Measurements from ENCODE around the gene EMP2.
"Not testable (repeated sequence)": the region's sequence is repeated elsewhere in the genome, so short reads cannot be mapped to it uniquely, and the experiment has no call there.

EMP2 gene

DNA sequence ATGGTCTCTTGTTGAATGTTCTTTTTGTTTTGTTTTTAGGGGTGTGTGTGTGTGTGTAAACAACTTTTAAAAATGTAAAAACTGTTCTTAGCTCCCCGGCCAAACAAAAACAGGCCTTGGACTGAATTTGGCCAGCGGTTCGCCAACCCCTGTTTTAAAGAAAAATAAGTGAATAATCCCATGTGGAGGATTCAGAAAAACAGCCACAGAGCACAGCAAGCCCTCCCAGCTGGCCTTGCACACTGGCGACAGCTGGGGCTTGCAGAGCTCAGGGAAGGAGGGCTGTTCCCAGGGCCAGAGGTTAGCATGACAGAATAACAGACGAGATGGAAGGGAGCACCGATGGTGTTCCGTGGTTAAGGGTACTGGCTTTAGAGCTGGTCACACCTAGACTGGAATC is 39.0 kb downstream of the EMP2 start:
- Histone ChIP-seq H3K36me3 (ENCODE audit: insufficient read depth, low read length) (peaks cover 49% of the 10 kb centered on the region), H3K27ac (ENCODE audit: low read depth, low read length) (no peak overlapping the region)

DNA sequence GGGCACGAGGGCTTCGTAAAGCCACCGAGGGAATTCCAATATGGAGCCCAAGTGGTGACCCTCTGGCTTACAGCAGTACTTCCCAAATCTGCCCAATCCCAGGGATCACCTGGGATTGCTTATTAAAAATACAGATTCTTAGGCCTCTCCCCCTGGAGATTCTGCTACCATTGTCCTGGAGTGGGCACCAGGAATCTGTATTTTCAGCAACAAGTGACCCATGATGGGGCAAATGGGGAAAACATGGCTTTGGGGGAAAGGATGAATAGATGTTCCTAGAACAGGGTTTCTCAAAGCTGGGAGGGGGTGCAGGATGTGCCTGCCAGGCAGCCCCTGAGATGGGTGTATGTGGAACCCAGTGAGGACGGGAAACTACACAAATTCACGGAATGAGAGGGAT is 40.6 kb downstream of the EMP2 start:
- Histone ChIP-seq H3K9ac (ENCODE audit: low read length) (no peak overlapping the region), H3K9me3 (ENCODE audit: low read length) (no peaks in the 10 kb centered on the region), H3K4me3 (ENCODE audit: low read depth in 1 of 2, low read length in 2 of 2) (no peak overlapping the region), H3K4me1 (ENCODE audit: insufficient read depth, low read length) (no peaks in the 10 kb centered on the region), H3K36me3 (ENCODE audit: insufficient read depth, low read length) (peaks cover 50% of the 10 kb centered on the region), H3K27me3 (ENCODE audit: control insufficient read depth in 1 of 2, insufficient read depth in 2 of 2, low read length in 2 of 2) (no peaks in the 10 kb centered on the region), H3K27ac (ENCODE audit: low read depth, low read length) (no peak overlapping the region)

More for the DNA sequence above, 39.0 kb downstream of the EMP2 start:
- no peaks in the 10 kb centered on the region for H3K27me3 ChIP-seq (ENCODE audit: control insufficient read depth in 1 of 2, insufficient read depth in 2 of 2, low read length in 2 of 2)
- H3K4me1 ChIP-seq (ENCODE audit: insufficient read depth, low read length): peaks cover 4% of the 10 kb centered on the region
- no peak overlapping the region for H3K9ac ChIP-seq (ENCODE audit: low read length)
- H3K9me3 ChIP-seq (ENCODE audit: low read length): no peaks in the 10 kb centered on the region
- H3K4me3 ChIP-seq (ENCODE audit: low read depth in 1 of 2, low read length in 2 of 2): no peak overlapping the region

GRCh38 chr16:10539236-10539635 is 41.2 kb downstream of the EMP2 start:
- Histone ChIP-seq H3K4me3 (ENCODE audit: low read depth in 1 of 2, low read length in 2 of 2) (no peak overlapping the region), H3K27me3 (ENCODE audit: control insufficient read depth in 1 of 2, insufficient read depth in 2 of 2, low read length in 2 of 2) (no peaks in the 10 kb centered on the region), H3K9ac (ENCODE audit: low read length) (no peak overlapping the region), H3K36me3 (ENCODE audit: insufficient read depth, low read length) (peaks cover 47% of the 10 kb centered on the region), H3K27ac (ENCODE audit: low read depth, low read length) (no peak overlapping the region), H3K9me3 (ENCODE audit: low read length) (no peaks in the 10 kb centered on the region), H3K4me1 (ENCODE audit: insufficient read depth, low read length) (no peaks in the 10 kb centered on the region)

- Histone ChIP-seq H3K9me3 (ENCODE audit: low read length) (no peaks in the 10 kb centered on the region), H3K36me3 (ENCODE audit: insufficient read depth, low read length) (peaks cover 46% of the 10 kb centered on the region), H3K4me1 (ENCODE audit: insufficient read depth, low read length) (no peaks in the 10 kb centered on the region), H3K9ac (ENCODE audit: low read length) (no peak overlapping the region), H3K4me3 (ENCODE audit: low read depth in 1 of 2, low read length in 2 of 2) (no peak overlapping the region), H3K27ac (ENCODE audit: low read depth, low read length) (no peak overlapping the region), H3K27me3 (ENCODE audit: control insufficient read depth in 1 of 2, insufficient read depth in 2 of 2, low read length in 2 of 2) (no peaks in the 10 kb centered on the region)
Measured at GRCh38 chr16:10538583-10538982, 41.8 kb downstream of the EMP2 start.

DNA sequence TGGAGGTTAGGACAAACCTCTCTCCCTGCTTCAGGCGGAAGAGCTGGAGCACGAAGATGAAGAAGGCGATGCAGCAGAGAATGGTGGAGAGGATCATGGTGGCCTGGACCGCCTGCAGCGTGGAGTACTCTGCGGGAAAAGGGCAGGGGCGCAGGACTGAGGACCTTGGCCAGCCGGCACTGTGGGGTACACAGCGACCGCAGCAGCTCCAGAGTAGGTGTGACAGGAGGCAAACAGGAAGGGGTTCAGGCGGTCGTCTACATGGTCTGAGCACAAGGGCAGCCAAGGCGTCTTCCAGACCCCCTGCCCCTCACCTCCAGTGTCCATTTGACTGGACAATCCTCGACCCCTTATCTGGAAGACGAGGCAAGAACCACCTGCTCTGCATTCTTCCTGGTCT is 42.5 kb downstream of the EMP2 start:
- Histone ChIP-seq H3K4me3 (ENCODE audit: low read depth in 1 of 2, low read length in 2 of 2) (no peak overlapping the region), H3K9me3 (ENCODE audit: low read length) (no peaks in the 10 kb centered on the region), H3K9ac (ENCODE audit: low read length) (no peak overlapping the region), H3K27ac (ENCODE audit: low read depth, low read length) (no peak overlapping the region), H3K4me1 (ENCODE audit: insufficient read depth, low read length) (no peaks in the 10 kb centered on the region), H3K27me3 (ENCODE audit: control insufficient read depth in 1 of 2, insufficient read depth in 2 of 2, low read length in 2 of 2) (no peaks in the 10 kb centered on the region), H3K36me3 (ENCODE audit: insufficient read depth, low read length) (peaks cover 43% of the 10 kb centered on the region)

DNA sequence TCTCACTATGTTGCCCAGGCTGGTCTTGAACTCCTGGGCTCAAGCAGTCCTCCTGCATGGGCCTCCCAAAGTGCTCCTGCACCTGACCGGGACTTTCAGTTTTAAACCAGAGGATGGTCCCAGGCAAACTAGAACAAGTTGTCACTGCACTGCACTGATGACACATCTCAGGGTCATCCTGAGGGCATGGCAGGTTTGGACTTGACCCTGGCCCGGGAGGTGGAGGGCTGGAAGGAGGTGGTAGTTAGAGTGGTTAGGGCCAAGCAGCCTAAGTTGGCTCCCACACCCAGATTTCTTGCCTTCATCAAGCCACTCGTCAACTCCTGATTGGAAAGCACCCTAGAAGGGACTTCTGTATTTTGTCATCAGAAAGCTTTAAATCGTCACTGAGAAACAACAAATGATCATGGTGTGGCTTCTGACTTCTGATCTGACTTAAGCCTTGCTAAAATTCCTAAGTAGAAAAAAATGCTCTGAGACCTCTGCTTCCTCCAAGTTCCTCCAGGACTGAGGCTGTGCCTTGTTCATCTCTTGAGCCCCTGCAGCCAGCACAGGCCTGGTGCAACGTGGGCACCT is 43.5 kb downstream of the EMP2 start:
- H3K36me3 ChIP-seq (ENCODE audit: insufficient read depth, low read length): peaks cover 48% of the 10 kb centered on the region

DNA sequence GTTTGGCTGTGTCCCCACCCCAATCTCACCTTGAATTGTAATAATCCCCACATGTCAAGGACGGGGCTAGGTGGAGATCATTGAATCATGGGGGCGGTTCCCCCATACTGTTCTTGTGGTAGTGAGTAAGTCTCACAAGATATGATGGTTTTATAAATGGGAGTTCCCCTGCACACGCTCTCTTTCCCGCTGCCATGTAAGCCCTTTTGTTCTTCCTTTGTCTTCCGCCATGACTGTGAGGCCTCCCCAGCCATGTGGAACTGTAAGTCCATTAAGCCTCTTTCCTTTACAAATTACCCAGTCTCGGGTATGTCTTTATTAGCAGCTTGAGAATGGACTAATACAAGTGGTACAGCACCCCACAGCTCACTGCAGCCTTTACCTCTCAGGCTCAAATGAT is 44.1 kb downstream of the EMP2 start:
- not testable (repeated sequence) for H3K27me3 ChIP-seq (ENCODE audit: control insufficient read depth in 1 of 2, insufficient read depth in 2 of 2, low read length in 2 of 2); H3K4me3 ChIP-seq (ENCODE audit: low read depth in 1 of 2, low read length in 2 of 2); H3K9ac ChIP-seq (ENCODE audit: low read length); H3K27ac ChIP-seq (ENCODE audit: low read depth, low read length); H3K9me3 ChIP-seq (ENCODE audit: low read length); H3K4me1 ChIP-seq (ENCODE audit: insufficient read depth, low read length)
- peaks cover 51% of the 10 kb centered on the region for H3K36me3 ChIP-seq (ENCODE audit: insufficient read depth, low read length)

More for the DNA sequence above, 43.5 kb downstream of the EMP2 start:
- no peaks in the 10 kb centered on the region for H3K9me3 ChIP-seq (ENCODE audit: low read length)
- no peak overlapping the region for H3K4me3 ChIP-seq (ENCODE audit: low read depth in 1 of 2, low read length in 2 of 2)
- H3K9ac ChIP-seq (ENCODE audit: low read length): no peak overlapping the region
- no peaks in the 10 kb centered on the region for H3K4me1 ChIP-seq (ENCODE audit: insufficient read depth, low read length)
- no peaks in the 10 kb centered on the region for H3K27me3 ChIP-seq (ENCODE audit: control insufficient read depth in 1 of 2, insufficient read depth in 2 of 2, low read length in 2 of 2)
- H3K27ac ChIP-seq (ENCODE audit: low read depth, low read length): no peak overlapping the region

- no peaks in the 10 kb centered on the region for H3K9me3 ChIP-seq (ENCODE audit: low read length)
- no peak overlapping the region for H3K4me3 ChIP-seq (ENCODE audit: low read depth in 1 of 2, low read length in 2 of 2)
- H3K9ac ChIP-seq (ENCODE audit: low read length): no peak overlapping the region
- no peak overlapping the region for H3K27ac ChIP-seq (ENCODE audit: low read depth, low read length)
- no peaks in the 10 kb centered on the region for H3K27me3 ChIP-seq (ENCODE audit: control insufficient read depth in 1 of 2, insufficient read depth in 2 of 2, low read length in 2 of 2)
- H3K36me3 ChIP-seq (ENCODE audit: insufficient read depth, low read length): peaks cover 51% of the 10 kb centered on the region
- H3K4me1 ChIP-seq (ENCODE audit: insufficient read depth, low read length): no peaks in the 10 kb centered on the region
Measured at GRCh38 chr16:10535461-10535860, 44.9 kb downstream of the EMP2 start.

GRCh38 chr16:10534748-10535147 is 45.6 kb downstream of the EMP2 start:
- H3K4me1 ChIP-seq (ENCODE audit: insufficient read depth, low read length): no peaks in the 10 kb centered on the region
- H3K36me3 ChIP-seq (ENCODE audit: insufficient read depth, low read length): peaks cover 51% of the 10 kb centered on the region
- no peak overlapping the region for H3K9ac ChIP-seq (ENCODE audit: low read length)
- H3K9me3 ChIP-seq (ENCODE audit: low read length): no peaks in the 10 kb centered on the region
- H3K4me3 ChIP-seq (ENCODE audit: low read depth in 1 of 2, low read length in 2 of 2): no peak overlapping the region
- no peak overlapping the region for H3K27ac ChIP-seq (ENCODE audit: low read depth, low read length)
- H3K27me3 ChIP-seq (ENCODE audit: control insufficient read depth in 1 of 2, insufficient read depth in 2 of 2, low read length in 2 of 2): no peaks in the 10 kb centered on the region

- H3K9ac ChIP-seq (ENCODE audit: low read length); H3K9me3 ChIP-seq (ENCODE audit: low read length); H3K4me3 ChIP-seq (ENCODE audit: low read depth in 1 of 2, low read length in 2 of 2); H3K4me1 ChIP-seq (ENCODE audit: insufficient read depth, low read length); H3K27ac ChIP-seq (ENCODE audit: low read depth, low read length); H3K27me3 ChIP-seq (ENCODE audit: control insufficient read depth in 1 of 2, insufficient read depth in 2 of 2, low read length in 2 of 2): not testable (repeated sequence)
- H3K36me3 ChIP-seq (ENCODE audit: insufficient read depth, low read length): peaks cover 51% of the 10 kb centered on the region
Measured at GRCh38 chr16:10533612-10534011, 46.8 kb downstream of the EMP2 start.

DNA sequence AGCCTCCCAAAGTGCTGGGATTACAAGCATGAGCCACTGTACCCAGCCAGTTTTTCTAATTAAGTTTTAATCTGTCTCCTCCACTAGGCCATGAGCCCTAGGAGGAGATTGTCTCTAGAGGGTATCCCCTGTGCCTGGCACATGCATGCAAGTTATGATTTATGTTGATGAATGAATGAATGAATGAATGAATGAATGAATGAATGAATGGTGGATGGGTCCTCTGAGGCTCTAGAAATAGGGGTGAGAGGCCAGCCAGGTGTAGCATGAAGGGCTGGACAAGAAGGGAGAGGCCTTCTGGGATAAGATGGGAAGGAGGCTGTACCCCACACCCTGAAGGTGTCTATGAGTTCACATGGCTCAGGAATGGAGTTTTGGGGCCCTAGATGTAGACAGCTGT is 48.8 kb downstream of the EMP2 start:
- Histone ChIP-seq H3K27ac (ENCODE audit: low read depth, low read length) (no peak overlapping the region), H3K4me1 (ENCODE audit: insufficient read depth, low read length) (no peaks in the 10 kb centered on the region), H3K9ac (ENCODE audit: low read length) (no peak overlapping the region), H3K36me3 (ENCODE audit: insufficient read depth, low read length) (peaks cover 43% of the 10 kb centered on the region), H3K9me3 (ENCODE audit: low read length) (no peaks in the 10 kb centered on the region), H3K4me3 (ENCODE audit: low read depth in 1 of 2, low read length in 2 of 2) (no peak overlapping the region), H3K27me3 (ENCODE audit: control insufficient read depth in 1 of 2, insufficient read depth in 2 of 2, low read length in 2 of 2) (no peaks in the 10 kb centered on the region)

DNA sequence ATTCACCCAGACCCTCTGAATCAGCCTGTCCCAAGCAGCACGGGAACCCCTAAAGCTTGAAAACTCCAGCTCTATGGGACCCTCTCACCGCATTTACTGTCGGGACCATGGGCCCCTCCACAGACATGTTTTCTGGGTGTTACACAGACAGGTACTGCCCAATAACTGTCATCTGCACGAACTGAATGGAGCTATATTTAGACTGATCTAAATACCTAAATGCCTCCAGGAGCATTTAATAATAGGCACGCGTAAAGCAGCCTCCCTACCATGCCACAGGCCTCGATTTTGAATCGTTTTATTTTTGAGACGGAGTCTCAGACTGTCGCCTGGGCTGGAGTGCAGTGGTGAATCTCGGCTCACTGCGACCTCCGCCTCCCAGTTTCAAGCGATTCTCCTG is 49.7 kb downstream of the EMP2 start:
- no peak overlapping the region for H3K27ac ChIP-seq (ENCODE audit: low read depth, low read length)
- peaks cover 41% of the 10 kb centered on the region for H3K36me3 ChIP-seq (ENCODE audit: insufficient read depth, low read length)
- H3K4me1 ChIP-seq (ENCODE audit: insufficient read depth, low read length): no peaks in the 10 kb centered on the region
- no peaks in the 10 kb centered on the region for H3K9me3 ChIP-seq (ENCODE audit: low read length)
- H3K27me3 ChIP-seq (ENCODE audit: control insufficient read depth in 1 of 2, insufficient read depth in 2 of 2, low read length in 2 of 2): no peaks in the 10 kb centered on the region
- no peak overlapping the region for H3K9ac ChIP-seq (ENCODE audit: low read length)
- H3K4me3 ChIP-seq (ENCODE audit: low read depth in 1 of 2, low read length in 2 of 2): no peak overlapping the region
